ENCODE results near the gene NAALADL2.
"Not testable (repeated sequence)": the region's sequence is repeated elsewhere in the genome, so short reads cannot be mapped to it uniquely, and the experiment has no call there.

NAALADL2 gene

DNA sequence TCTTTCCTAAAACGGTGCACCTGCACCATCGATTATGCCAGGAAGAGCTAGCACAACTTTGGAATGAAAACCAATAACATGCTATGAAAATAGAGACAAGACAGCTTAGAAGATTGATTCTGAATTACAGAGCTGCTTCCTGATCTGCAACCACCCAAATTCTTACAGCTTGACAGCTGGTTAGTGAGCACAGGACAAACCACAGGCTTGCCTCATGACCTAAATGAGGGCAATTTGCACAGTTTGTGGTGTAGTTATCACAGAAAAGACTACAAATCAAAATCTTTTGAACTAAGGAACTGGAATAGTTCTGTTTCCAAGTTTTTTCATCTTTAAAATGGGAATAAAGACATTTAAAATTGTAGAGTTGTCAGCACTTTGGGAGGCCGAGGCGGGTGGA lies 533.5 kb downstream of the NAALADL2 start:
- no peak for DNase-seq

DNA sequence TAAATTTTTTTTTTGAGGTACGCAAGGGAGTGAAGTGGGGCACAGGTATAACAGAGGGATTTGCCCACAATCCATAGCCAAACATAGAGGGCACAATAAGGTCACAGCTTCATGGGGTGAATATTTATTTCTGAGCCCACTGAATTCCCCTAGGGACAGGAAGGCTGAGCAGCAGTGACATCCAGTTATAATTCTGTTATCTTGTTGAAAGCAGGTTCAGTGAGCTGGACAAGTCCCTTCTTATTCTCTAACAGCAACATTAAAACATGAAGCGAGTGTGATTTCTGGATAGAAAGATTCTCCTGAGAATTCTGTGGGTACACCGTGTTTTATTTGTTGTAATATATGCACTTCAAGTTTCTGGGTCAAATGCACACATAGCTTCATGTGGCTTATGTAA lies 538.2 kb downstream of the NAALADL2 start:
- no peak for DNase-seq

- no peak for DNase-seq
Observed at GRCh38 chr3:175398676-175399075, 539.5 kb downstream of the NAALADL2 start.

GRCh38 chr3:175399156-175399840 lies 540.2 kb downstream of the NAALADL2 start:
- DNase-seq = no peak

- no peak for DNase-seq
Observed at GRCh38 chr3:175404027-175404426, 544.9 kb downstream of the NAALADL2 start.

DNA sequence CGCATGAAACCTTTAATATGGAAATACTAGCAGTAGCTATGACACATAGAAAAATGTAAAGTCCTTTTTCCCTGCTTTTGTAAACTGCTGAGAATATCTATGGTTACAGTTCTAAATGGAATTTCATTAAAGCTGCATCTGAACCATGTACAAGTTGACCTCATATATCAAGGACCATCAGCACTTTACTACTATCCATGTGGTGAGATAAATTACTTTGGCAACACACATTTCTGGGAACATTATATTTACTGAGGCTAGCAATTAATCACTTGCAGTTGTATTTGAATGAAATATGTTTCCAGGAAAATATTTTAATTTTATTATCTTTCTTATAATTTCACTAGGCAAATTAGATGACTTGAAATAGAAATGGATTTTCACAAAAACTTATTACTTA lies 545.5 kb downstream of the NAALADL2 start:
- DNase-seq = no peak

- DNase-seq = no peak
Observed at GRCh38 chr3:175410251-175410650, 551.1 kb downstream of the NAALADL2 start.

DNA sequence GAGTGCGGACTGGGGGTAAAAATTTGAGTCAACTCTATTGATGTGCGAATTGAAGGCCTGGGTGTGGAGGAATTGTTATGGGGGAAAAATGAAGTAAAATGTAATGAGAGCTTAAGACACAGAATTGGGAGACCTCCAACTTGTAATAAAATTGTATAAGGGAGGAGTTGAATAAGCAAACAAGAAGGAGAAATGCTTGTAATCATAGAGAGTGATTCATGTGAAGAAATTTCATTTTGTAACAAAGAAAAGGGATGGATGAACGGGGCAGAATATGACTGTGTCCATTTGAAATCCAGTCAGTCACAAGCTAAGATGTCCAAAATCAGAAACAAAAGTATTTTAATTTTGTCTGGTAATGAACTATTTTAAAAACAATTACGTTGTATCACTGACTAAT lies 552.3 kb downstream of the NAALADL2 start:
- no peak for DNase-seq

DNA sequence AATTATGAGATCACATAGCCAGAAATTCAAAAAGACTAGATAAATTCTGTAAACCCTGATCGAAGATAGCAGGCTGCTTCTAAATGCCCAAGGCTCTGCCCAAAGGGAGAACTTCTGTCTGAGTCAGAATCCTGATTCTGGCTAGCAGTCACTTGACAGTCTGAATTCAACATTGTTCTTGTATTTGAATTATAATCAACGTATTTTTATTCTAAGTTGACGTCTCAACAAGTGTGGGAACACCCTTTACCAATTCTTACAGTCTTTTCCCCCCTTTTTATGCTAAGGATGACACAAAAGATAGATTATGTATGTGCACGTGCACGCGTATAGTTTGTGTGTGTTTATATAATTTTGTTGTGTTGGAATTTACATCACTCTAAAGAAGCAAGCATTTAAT lies 552.8 kb downstream of the NAALADL2 start:
- no peak for DNase-seq

- DNase-seq = no peak
Observed at GRCh38 chr3:175413926-175414325, 554.8 kb downstream of the NAALADL2 start.

DNA sequence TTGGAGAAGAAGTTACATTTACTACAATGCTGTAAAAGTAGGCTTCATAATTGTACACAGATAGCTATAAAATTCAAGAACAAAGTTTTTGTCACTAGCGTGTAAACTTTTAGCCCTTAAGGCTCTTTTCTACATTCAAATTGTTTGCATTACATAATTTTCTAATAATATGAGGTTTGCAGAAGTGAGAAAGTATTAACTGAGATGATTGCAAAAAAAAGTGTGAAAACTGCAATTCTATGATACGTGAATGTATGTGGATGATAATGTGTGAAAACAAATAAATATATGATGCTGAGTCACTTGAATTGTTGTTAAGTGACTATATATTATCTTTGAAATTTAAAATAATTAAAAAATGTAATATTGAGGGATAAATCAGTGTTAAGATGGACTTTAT lies 557.5 kb downstream of the NAALADL2 start:
- no peak for DNase-seq

- DNase-seq = no peak
Observed at GRCh38 chr3:175417426-175417825, 558.3 kb downstream of the NAALADL2 start.

DNA sequence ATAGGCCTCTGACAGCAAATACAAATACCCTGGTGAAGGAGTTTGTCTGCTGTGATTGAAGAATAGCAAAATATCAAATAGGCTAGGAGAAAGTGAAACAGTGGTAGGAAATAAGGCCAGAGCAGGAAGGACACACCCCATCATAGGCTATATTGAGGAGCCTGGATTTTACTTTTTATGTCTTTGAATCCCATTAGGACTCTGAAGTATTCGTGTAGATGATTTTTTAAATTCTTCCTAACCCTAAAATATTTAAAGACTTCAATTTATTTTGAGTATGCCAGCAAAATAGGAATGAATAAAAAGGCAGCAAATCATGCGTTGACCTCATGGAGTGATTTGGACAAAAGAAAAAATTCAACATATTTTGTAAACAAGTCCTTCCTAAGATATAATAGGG lies 562.8 kb downstream of the NAALADL2 start:
- DNase-seq = no peak

DNA sequence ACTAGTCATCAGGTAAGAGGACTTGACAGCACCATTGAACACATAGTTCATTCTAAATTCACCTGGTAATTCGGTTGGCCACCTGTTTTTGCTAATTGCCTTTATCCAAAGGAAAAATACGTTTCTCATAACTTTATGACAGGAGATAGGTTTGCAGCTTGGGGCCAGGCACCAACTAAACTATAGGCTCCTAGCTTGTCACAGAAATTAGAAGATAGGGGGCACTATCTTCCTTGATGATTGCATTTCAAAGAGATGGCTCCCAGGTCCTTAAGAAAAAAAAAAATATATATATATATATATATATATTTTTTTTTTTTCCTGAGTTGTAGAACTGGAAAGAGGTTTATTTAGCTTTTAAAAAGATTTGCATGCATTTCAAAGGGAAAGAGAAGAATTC lies 563.6 kb downstream of the NAALADL2 start:
- DNase-seq = no peak

DNA sequence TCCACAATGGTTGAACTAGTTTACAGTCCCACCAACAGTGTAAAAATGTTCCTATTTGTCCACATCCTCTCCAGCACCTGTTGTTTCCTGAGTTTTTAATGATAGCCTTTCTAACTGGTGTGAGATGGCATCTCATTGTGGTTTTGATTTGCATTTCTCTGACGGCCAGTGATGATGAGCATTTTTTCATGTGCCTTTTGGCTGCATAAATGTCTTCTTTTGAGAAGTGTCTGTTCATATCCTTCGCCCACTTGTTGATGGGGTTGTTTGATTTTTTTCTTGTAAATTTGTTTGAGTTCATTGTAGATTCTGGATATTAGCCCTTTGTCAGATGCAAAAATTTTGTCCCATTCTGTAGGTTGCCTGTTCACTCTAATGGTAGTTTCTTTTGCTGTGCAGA lies 564.7 kb downstream of the NAALADL2 start:
- DNase-seq = not testable (repeated sequence)

GRCh38 chr3:175426805-175427204 lies 567.7 kb downstream of the NAALADL2 start:
- no peak for DNase-seq

DNA sequence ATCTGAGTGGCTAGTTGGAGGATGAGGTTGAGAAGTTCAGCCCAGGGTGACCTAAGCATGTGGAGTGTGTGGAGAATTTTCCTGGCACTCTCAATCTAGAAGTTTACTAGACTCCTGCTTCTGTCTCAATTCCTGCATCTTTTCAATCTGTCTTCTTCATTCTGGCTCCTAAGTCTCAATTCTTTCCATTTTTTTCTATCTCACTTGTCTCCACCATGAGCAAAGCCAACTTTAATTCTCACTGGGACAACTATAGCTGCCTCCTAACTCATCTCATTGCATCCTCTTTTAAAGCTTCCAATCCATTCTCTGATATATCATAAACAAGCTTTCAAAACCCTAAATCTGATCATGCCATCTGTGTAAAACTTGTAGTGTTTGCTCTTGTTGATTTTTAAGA lies 569.3 kb downstream of the NAALADL2 start:
- no peak for DNase-seq

- no peak for DNase-seq
Observed at GRCh38 chr3:175430983-175431773, 572.0 kb downstream of the NAALADL2 start.

- no peak for DNase-seq
Observed at GRCh38 chr3:175432376-175433025, 573.4 kb downstream of the NAALADL2 start.

GRCh38 chr3:175433026-175433674 lies 574.0 kb downstream of the NAALADL2 start:
- no peak for DNase-seq

DNA sequence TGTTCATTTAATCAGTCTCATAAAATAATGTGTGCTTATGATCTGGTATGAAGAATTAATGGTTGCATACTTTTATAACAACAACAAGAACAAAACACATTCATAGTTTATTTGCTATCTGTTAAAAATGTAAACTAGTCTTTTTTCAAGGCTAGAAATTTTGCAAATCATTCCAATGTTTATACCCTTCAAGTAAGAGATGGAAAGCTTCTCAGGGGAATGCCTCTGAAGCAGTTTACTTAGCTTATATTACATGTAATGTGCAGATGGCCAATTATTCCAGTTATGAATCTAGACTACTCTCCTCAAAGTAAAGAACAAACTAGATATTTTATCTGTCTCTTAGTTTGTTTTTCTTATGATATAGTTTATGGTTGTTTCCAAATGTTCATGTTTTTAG lies 575.4 kb downstream of the NAALADL2 start:
- DNase-seq = no peak

GRCh38 chr3:175443682-175444081 lies 584.5 kb downstream of the NAALADL2 start:
- DNase-seq = no peak

DNA sequence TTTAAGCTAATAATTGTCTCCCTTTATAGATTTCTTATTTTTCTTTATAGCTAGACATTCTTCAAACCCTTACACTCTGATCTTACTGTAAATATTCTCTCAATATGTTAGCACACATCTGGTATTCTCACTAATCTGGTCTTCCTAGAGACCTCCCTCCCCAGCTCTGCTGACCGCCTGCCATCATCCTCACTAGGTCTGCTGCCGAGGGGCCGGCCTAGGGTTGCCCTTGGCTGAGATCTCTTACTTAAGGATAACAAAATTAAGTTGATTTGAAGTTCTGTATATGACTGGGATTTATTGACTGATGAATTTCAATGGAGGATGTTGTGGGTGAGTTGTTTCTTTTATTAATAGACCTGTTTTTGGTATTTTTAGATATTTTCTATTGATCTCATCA lies 586.6 kb downstream of the NAALADL2 start:
- DNase-seq = no peak

GRCh38 chr3:175447521-175447920 lies 588.4 kb downstream of the NAALADL2 start:
- no peak for DNase-seq
